GM18526 (cell line): ENCODE measurements around the gene SEPTIN7.

Experiments used
- POLR2A ChIP-seq: IDR thresholded peaks from 3 replicates; pipeline ENCODE4 v1.6.1; 2011; ENCODE audit not compliant: insufficient read length; ENCODE audit errors: extremely low read depth

Gene SEPTIN7

GRCh38 chr7:35780070-35780469 lies 20.8 kb upstream of the SEPTIN7 start:
- no peak for TF ChIP-seq POLR2A

GRCh38 chr7:35781200-35781701 lies 19.6 kb upstream of the SEPTIN7 start:
- TF ChIP-seq POLR2A = no peak

GRCh38 chr7:35781767-35782515 lies 18.9 kb upstream of the SEPTIN7 start:
- TF ChIP-seq POLR2A = no peak

- TF ChIP-seq POLR2A = no peak
These were observed 16.5 kb upstream of the SEPTIN7 start for GRCh38 chr7:35784332-35784731.

GRCh38 chr7:35785250-35785649 lies 15.6 kb upstream of the SEPTIN7 start:
- no peak for TF ChIP-seq POLR2A

GRCh38 chr7:35787925-35788324 lies 12.9 kb upstream of the SEPTIN7 start:
- no peak for TF ChIP-seq POLR2A

- TF ChIP-seq POLR2A = no peak
These were observed 8.4 kb upstream of the SEPTIN7 start for GRCh38 chr7:35792472-35792871.

GRCh38 chr7:35792873-35793489 lies 7.9 kb upstream of the SEPTIN7 start:
- no peak for TF ChIP-seq POLR2A

GRCh38 chr7:35797311-35797710 lies 3.5 kb upstream of the SEPTIN7 start:
- TF ChIP-seq POLR2A = no peak

- no peak for TF ChIP-seq POLR2A
These were observed 775 bp upstream of the SEPTIN7 start for GRCh38 chr7:35799846-35800717.

GRCh38 chr7:35801392-35802101 lies 690 bp downstream of the SEPTIN7 start:
- TF ChIP-seq POLR2A = no peak

- no peak for TF ChIP-seq POLR2A
These were observed 1.2 kb downstream of the SEPTIN7 start for GRCh38 chr7:35802102-35802466.

GRCh38 chr7:35802649-35803048 lies 1.8 kb downstream of the SEPTIN7 start:
- no peak for TF ChIP-seq POLR2A

GRCh38 chr7:35804231-35804970 lies 3.5 kb downstream of the SEPTIN7 start:
- no peak for TF ChIP-seq POLR2A
